Gastroesophageal sphincter (tissue), 3 donors: Measurements from ENCODE around the gene FARS2.

Experiments
- EP300 ChIP-seq: sonication (generic); formaldehyde crosslinking; IDR thresholded peaks from one replicate; pipeline ENCODE4 v1.6.1; 2017; ENCODE audit warnings: antibody characterized with exemption, mild to moderate bottlenecking
- POLR2A ChIP-seq, 2 donors: fragments of 450-650 bp; IDR thresholded peaks; one replicate each; pipeline ENCODE4 v1.6.1; 2017; ENCODE audit warnings: antibody characterized with exemption in 2 of 2, mild to moderate bottlenecking in 2 of 2, moderate library complexity in 1 of 2
- POLR2AphosphoS5 ChIP-seq: sonication (generic); formaldehyde crosslinking; IDR thresholded peaks from one replicate; pipeline ENCODE4 v1.6.1; 2017; ENCODE audit warnings: antibody characterized with exemption
- TF ChIP-seq, protein P1 (sequence below), 4 experiments: fragments of 200-600 bp in 2 of 4; fragments of 450-650 bp in 2 of 4; sonication (generic) in 1 of 4; IDR thresholded peaks; one replicate each; pipeline ENCODE4 v1.5.1; 2017 to 2019; ENCODE audit warnings: antibody characterized with exemption in 4 of 4, mild to moderate bottlenecking in 2 of 4, moderate library complexity in 2 of 4

DNA sequence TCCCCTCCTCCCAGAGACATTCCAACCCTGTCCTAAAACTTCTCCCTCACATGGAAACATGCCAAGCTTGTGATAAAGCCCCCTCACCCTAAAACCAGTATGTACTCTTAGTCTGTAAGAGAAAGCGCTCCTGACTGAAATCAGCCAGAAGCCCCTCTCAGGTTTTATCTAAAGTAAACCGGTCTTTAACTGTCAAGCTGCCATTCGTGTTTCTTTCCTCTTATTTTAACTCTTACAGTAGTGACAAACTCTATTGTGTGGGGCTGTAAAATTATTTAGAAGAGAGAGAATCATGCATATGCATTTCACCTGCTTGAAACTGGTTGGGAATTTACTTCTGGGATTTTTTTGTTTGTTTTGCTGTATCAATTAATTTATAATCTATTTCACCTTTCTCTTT is 62.7 kb downstream of the FARS2 start:
- TF ChIP-seq EP300 = no peak
- TF ChIP-seq, protein P1, sequence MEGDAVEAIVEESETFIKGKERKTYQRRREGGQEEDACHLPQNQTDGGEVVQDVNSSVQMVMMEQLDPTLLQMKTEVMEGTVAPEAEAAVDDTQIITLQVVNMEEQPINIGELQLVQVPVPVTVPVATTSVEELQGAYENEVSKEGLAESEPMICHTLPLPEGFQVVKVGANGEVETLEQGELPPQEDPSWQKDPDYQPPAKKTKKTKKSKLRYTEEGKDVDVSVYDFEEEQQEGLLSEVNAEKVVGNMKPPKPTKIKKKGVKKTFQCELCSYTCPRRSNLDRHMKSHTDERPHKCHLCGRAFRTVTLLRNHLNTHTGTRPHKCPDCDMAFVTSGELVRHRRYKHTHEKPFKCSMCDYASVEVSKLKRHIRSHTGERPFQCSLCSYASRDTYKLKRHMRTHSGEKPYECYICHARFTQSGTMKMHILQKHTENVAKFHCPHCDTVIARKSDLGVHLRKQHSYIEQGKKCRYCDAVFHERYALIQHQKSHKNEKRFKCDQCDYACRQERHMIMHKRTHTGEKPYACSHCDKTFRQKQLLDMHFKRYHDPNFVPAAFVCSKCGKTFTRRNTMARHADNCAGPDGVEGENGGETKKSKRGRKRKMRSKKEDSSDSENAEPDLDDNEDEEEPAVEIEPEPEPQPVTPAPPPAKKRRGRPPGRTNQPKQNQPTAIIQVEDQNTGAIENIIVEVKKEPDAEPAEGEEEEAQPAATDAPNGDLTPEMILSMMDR (IDR thresholded peaks at IDR 0.05) = no peak
- TF ChIP-seq POLR2A (IDR thresholded peaks at IDR 0.05) = no peak
- TF ChIP-seq POLR2AphosphoS5 = no peak
